GM13977 (cell line): ENCODE results near the gene MECP2.

ENCODE experiments used
- DNase-seq: peaks from one replicate; pipeline ENCODE4 v3.0.0; 2012; ENCODE audit warnings: low spot score
- in situ Hi-C: fragments of 300-500 bp; cut with MboI; formaldehyde crosslinking; loops from one replicate; pipeline ENCODE4 v1.12.0; 2022; ENCODE audit warnings: low sequenced_read_pairs, low pct_unique_long_range_greater_than_20kb, mixed read lengths, inconsistent platforms; ENCODE audit not compliant: unreplicated experiment
- TF ChIP-seq, protein P1 (sequence below): IDR thresholded peaks from 2 replicates; pipeline ENCODE4 v1.5.1; 2012; ENCODE audit warnings: mild to moderate bottlenecking, control low read depth; ENCODE audit not compliant: insufficient read depth; ENCODE audit errors: extremely low read depth, missing control alignments

Gene MECP2

DNA sequence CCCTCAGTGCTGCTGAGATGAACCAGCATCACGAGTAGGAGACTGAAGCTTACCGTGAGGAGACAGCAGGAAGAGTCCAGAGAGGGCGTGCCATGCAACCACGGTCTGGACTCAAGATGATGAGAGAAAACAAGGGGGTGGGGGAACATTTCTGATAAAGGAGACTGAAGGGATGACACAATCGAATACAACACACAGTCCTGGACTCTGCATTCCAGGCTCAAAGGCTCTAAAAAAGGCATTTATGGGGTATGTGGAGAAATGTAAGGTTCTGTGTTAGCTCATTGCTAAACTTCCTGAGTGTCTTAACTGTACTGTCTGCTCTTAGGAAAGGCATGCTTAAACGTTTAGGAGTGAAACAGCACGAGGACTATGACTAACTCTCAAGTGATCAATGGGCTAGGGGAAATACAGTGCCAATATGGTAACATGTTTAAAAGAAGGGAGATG is 57.2 kb downstream of the MECP2 start:
- in situ Hi-C loops, result no loop called here
- DNase-seq, result no peak
- TF ChIP-seq, protein P1, sequence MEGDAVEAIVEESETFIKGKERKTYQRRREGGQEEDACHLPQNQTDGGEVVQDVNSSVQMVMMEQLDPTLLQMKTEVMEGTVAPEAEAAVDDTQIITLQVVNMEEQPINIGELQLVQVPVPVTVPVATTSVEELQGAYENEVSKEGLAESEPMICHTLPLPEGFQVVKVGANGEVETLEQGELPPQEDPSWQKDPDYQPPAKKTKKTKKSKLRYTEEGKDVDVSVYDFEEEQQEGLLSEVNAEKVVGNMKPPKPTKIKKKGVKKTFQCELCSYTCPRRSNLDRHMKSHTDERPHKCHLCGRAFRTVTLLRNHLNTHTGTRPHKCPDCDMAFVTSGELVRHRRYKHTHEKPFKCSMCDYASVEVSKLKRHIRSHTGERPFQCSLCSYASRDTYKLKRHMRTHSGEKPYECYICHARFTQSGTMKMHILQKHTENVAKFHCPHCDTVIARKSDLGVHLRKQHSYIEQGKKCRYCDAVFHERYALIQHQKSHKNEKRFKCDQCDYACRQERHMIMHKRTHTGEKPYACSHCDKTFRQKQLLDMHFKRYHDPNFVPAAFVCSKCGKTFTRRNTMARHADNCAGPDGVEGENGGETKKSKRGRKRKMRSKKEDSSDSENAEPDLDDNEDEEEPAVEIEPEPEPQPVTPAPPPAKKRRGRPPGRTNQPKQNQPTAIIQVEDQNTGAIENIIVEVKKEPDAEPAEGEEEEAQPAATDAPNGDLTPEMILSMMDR, result no peak

DNA sequence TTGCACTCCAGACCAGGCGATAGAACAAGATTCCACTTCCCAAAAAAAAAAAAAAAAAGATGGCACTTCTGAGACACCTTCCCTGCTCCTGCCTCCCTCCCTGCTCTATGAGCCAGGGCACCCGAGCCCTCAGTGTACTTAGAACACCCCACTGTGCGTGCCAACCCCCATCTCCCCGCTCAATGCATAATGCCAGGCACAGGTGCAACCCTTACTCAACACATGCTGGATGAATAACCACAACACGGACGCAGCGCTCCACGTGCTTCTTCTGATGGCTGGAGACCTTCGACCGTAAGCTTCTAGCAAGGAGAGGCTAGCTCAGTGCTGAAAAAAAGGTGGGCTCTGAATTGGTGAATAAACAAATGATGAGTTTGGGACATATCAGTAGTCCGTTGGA is 57.9 kb downstream of the MECP2 start:
- TF ChIP-seq, protein P1, result no peak
- in situ Hi-C loops, result no loop called here
- DNase-seq, result no peak

DNA sequence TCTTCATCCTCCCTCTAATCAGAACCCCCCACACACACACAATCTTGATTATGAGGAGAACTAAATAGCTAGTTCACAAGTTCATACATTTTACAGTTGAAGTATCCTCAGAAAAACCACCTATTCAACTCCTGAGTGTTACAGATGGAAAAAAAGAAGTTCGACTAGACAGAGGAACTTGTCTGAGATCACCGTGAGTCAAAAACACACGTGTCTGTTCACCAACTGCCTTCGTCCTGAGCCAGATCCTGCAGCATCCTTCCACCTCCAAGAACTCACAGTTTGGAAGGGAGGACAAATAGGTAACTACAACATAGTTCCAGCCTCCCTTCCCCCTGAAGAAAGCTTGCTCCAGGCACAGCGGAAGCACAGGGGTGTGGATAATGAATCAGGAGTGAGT is 58.9 kb downstream of the MECP2 start:
- DNase-seq, result no peak
- in situ Hi-C loops, result no loop called here
- TF ChIP-seq, protein P1, result no peak

- in situ Hi-C loops, result no loop called here
- TF ChIP-seq, protein P1, result no peak
- no peak for DNase-seq
These were observed 59.8 kb downstream of the MECP2 start for GRCh38 chrX:154037754-154038153.

DNA sequence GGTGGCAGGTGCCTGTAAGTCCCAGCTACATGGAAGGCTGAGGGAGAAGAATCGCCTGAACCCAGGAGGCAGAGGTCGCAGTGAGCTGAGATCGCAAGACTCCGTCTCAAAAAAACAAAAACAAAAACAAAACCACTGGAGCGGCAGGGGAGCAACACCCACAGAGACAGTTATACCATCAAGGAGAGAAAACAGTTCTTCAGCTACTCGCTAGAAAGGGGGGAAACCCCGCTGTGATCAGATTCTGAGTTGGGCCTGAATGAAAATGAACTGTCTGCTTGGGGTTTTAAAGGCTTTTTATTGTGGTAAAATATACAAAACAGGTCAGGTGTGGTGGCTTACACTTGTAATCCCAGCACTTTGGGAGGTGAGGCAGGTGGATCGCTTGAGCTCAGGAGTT is 61.0 kb downstream of the MECP2 start:
- TF ChIP-seq, protein P1, result no peak
- no peak for DNase-seq
- in situ Hi-C loops, result no loop called here

DNA sequence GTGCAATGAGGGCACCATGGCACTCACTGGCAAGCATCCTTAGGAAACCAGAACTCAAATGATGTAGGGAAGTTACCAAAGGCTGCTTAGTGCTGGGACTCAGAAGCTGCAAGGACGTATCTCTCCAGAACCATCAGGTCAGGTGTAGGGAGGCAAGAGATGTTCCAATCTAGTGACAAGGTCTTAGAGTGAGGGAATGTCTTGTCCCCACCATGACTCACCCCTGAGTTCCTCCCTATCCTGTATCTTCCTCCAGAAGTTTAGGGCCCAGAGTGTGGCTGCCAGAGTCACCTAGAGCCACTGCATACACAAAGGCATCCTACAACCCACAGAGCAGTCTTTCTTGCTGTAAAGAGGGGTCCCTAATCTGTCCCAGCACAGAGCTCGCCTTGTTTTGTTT is 63.7 kb downstream of the MECP2 start:
- DNase-seq, result no peak
- in situ Hi-C loops, result no loop called here

More for the DNA sequence above, 63.7 kb downstream of the MECP2 start:
- TF ChIP-seq, protein P1, result no peak
